DMS53 (cell line): ENCODE measurements around the gene CITED2.
"Not testable (repeated sequence)": the region's sequence is repeated elsewhere in the genome, so short reads cannot be mapped to it uniquely, and the experiment has no call there.

Source experiments
- DNase-seq: peaks from one replicate; lab custom pipeline; 2025; lab: John Stamatoyannopoulos, UW

Gene CITED2

DNA sequence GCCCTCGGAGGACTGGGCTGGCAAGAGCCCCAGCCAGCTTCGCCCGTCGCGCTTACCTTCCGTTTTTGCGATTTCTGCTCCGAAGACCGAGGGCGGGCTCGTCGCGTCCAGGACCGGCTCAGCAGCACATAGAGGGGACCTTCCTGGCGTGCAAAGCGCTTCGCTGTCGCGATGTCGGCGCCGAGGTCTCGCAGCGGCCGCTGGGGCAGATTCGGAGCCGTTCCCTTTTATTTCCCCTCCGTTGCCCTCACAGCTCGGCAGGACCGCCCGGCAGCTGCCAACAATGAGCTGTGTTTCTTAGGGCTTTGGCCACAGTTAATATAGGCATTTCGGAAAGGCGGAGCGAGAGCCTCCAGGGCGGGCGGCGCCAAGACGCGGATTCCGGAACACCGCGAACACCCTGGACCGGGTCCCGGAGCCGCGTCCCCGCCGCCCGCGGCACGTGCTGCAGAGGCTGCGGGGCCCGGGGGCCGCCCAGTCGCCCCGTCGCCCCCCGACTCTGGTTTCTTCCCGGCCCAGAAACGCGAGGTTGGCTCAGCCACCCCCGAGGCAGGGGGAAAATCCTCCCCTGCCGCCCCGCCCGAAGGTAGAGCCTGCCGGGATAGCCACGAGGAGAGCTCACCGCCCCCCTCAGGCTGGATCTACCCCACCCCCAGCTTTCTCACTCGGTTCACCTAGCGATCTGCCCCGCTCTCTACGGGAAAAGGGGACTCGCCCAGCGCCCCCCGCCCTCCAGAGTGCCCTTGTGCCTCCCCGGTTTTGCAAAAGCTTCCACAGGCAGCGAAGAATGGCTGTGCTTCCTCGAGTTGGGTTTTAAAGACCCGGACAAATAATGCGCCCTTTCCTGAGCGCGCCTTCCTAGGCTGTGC lies at the start of gene CITED2:
CITED2 (minus strand) TSS at position 292 of the 869 bp plus-strand sequence. CDS start 704 bp downstream, outside the sequence.
- peak; percentile 94 for DNase-seq

- no peak for DNase-seq
These were observed 48.7 kb upstream of the CITED2 start for GRCh38 chr6:139423037-139423703.

GRCh38 chr6:139422105-139423036 lies 47.9 kb upstream of the CITED2 start:
- no peak for DNase-seq

GRCh38 chr6:139418481-139419132 lies 44.2 kb upstream of the CITED2 start:
- no peak for DNase-seq

- DNase-seq: peak; percentile 15
These were observed 41.7 kb upstream of the CITED2 start for GRCh38 chr6:139416146-139416545.

DNA sequence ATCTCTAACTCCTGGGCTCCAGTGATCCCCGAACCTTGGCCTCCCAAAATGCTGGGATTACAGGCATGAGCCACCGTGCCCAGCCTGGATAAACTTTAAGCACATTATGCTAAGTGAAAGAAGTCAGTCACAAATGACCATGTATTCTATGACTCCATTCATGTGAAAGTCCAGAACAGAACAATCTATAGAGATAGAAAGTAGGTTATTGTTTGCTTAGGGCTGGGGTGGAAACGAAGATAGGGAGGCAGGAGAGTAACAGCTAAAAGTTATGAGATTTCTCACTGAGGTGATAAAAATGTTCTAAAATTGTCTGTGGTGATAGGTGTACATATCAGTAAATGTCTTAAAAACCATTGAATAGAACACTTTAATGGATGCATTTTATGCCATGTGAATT lies 40.9 kb upstream of the CITED2 start:
- no peak for DNase-seq

GRCh38 chr6:139412103-139412502 lies 37.7 kb upstream of the CITED2 start:
- not testable (repeated sequence) for DNase-seq

- no peak for DNase-seq
These were observed 34.6 kb upstream of the CITED2 start for GRCh38 chr6:139409026-139409425.

GRCh38 chr6:139407718-139408222 lies 33.3 kb upstream of the CITED2 start:
- peak; percentile 17 for DNase-seq

- DNase-seq: peak; percentile 7
These were observed 32.3 kb upstream of the CITED2 start for GRCh38 chr6:139406577-139407343.

DNA sequence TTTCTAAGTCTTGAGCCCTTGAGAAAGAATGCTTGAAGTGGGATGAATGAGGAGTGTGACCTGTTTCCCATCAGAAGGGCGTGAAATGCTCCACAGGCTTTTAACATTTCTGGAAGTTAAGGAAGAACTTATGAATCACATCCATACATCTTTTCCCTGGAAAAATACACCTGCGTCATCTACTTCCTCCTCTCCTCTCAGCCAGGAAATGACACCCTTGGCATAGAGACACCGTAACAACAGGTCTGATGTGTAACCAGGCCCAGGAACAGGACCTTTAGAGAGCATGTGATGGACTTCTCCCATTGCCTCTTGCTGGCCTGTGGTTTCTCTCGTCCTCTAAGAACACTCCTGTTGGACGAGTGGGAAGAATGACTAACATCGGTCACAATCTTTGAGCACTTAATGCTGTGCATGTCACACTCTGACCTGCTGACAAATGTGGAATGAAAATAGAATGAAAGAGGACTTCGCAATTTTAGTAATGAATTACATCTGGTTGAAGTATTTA lies 28.5 kb upstream of the CITED2 start:
- DNase-seq: no peak

DNA sequence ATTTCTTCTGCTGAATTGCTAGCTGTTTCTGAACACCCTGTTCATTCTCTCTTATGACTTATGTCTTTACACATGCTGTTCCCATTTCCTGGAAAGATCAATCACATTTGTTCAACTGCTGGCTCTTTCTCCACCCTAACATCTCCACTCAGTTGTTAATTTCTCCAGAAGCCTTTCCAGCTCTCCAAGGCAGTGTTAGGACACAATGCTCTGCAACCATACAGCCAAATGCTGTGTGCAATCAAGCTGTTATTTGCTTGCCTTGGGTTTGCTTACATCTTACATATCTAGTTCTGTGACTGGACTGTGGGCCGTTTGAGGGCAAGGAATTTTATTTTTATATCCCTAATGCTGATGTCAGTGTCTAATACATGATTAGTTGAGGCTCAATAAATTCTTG lies 24.2 kb upstream of the CITED2 start:
- DNase-seq: no peak

GRCh38 chr6:139395891-139396301 lies 21.4 kb upstream of the CITED2 start:
- no peak for DNase-seq

- no peak for DNase-seq
These were observed 20.9 kb upstream of the CITED2 start for GRCh38 chr6:139395371-139395770.

DNA sequence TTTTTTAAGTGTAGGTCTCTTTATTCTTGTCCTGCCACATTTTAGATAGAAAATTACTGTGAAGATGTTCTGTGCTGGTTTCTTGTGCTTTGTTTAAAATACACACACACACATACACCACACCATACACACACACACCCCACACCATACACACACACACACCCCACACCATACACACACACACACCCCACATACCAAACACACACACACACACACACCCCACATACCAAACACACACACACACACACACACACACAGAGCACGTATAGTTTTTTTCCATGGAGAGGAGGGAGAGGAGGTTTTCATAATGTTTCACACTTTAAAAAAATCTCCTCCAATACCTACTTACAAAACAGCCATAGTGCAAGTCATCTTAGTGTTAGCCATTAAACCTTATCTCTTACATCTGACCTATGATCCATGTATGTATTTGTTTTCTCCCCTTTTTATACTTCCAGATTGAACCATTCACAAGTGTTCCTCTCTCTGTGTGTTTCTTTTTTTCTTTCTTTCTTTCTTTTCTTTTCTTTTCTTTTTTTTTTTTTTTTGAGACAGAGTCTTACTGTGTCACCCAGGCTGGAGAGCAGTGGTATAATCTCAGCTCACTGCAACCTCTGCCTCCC lies 19.7 kb upstream of the CITED2 start:
- no peak for DNase-seq

- no peak for DNase-seq
These were observed 18.3 kb upstream of the CITED2 start for GRCh38 chr6:139392794-139393193.

GRCh38 chr6:139391709-139392108 lies 17.3 kb upstream of the CITED2 start:
- no peak for DNase-seq

- DNase-seq: no peak
These were observed 16.0 kb upstream of the CITED2 start for GRCh38 chr6:139390447-139390846.

- no peak for DNase-seq
These were observed 13.9 kb upstream of the CITED2 start for GRCh38 chr6:139388384-139388783.

DNA sequence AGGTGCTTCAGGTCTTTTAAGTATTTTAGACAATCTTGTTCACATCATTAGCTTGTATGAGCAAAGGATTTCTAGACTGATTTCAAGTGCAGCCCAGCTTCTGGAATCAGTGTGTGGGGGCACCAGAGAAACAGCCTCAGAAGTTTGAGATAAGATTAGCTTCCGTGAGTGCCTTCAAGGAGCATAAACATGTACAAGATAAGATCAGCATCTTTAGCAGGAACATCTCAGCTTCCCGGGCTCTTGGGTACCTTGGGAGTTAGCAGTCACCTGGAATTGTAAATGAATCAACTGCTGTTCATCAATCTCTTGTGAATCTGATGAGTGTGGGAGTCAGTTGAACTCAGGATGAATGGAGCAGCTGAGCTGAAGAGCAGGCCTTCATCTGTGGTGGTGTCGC lies 12.0 kb upstream of the CITED2 start:
- no peak for DNase-seq
